Measurements from ENCODE around the gene RFC1.

- TF ChIP-seq MTA2 (IDR thresholded peaks at IDR 0.05; ENCODE audit: low read depth) (no peak), CTCF (IDR thresholded peaks at IDR 0.05 in 2 of 3, conservative IDR thresholded peaks at IDR 0.05 in 1 of 3; ENCODE audit: insufficient read depth in 2 of 3, low read depth in 1 of 3, low read length in 3 of 3) (no peak), ZNF133 (CRISPR knock-in tag; IDR thresholded peaks at IDR 0.05) (no peak), TAF1 (IDR thresholded peaks at IDR 0.05; ENCODE audit: control insufficient read depth, extremely low read depth, insufficient read depth, low read length, severe bottlenecking) (no peak), E2F1 (CRISPR knock-in tag; IDR thresholded peaks at IDR 0.05) (no peak), POLR2A (conservative IDR thresholded peaks at IDR 0.05) (no peak), KAT8 (IDR thresholded peaks at IDR 0.05; ENCODE audit: low read depth) (no peak), NFE2L1 (tag; IDR thresholded peaks at IDR 0.05; ENCODE audit: borderline replicate concordance, low read depth) (no peak), POLR2AphosphoS5 (IDR thresholded peaks at IDR 0.05; ENCODE audit: control insufficient read depth, insufficient read depth, low read depth, low read length) (no peak), CREM (IDR thresholded peaks at IDR 0.05; ENCODE audit: low read depth) (no peak)
- TF ChIP-seq, protein P1, sequence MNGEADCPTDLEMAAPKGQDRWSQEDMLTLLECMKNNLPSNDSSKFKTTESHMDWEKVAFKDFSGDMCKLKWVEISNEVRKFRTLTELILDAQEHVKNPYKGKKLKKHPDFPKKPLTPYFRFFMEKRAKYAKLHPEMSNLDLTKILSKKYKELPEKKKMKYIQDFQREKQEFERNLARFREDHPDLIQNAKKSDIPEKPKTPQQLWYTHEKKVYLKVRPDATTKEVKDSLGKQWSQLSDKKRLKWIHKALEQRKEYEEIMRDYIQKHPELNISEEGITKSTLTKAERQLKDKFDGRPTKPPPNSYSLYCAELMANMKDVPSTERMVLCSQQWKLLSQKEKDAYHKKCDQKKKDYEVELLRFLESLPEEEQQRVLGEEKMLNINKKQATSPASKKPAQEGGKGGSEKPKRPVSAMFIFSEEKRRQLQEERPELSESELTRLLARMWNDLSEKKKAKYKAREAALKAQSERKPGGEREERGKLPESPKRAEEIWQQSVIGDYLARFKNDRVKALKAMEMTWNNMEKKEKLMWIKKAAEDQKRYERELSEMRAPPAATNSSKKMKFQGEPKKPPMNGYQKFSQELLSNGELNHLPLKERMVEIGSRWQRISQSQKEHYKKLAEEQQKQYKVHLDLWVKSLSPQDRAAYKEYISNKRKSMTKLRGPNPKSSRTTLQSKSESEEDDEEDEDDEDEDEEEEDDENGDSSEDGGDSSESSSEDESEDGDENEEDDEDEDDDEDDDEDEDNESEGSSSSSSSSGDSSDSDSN (IDR thresholded peaks at IDR 0.05; ENCODE audit: borderline replicate concordance in 1 of 2, low read depth in 2 of 2, low read length in 2 of 2): no peak
- TF ChIP-seq, protein P2, sequence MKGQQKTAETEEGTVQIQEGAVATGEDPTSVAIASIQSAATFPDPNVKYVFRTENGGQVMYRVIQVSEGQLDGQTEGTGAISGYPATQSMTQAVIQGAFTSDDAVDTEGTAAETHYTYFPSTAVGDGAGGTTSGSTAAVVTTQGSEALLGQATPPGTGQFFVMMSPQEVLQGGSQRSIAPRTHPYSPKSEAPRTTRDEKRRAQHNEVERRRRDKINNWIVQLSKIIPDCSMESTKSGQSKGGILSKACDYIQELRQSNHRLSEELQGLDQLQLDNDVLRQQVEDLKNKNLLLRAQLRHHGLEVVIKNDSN (CRISPR knock-in tag; IDR thresholded peaks at IDR 0.05): no peak
- TF ChIP-seq, protein P3, sequence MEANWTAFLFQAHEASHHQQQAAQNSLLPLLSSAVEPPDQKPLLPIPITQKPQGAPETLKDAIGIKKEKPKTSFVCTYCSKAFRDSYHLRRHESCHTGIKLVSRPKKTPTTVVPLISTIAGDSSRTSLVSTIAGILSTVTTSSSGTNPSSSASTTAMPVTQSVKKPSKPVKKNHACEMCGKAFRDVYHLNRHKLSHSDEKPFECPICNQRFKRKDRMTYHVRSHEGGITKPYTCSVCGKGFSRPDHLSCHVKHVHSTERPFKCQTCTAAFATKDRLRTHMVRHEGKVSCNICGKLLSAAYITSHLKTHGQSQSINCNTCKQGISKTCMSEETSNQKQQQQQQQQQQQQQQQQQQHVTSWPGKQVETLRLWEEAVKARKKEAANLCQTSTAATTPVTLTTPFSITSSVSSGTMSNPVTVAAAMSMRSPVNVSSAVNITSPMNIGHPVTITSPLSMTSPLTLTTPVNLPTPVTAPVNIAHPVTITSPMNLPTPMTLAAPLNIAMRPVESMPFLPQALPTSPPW (CRISPR knock-in tag; IDR thresholded peaks at IDR 0.05): no peak
These were observed 28.3 kb downstream of the RFC1 start for GRCh38 chr4:39337841-39338240.
